SK-N-SH (cell line): ENCODE data around the gene GLIS1.

Experiments
- CHD2 ChIP-seq: fragments of 150-350 bp; IDR thresholded peaks from 2 replicates; pipeline ENCODE4 v1.6.1; 2018; ENCODE audit warnings: low read length; ENCODE audit not compliant: partially characterized antibody
- FOXJ3 ChIP-seq: sonication (generic); formaldehyde crosslinking; IDR thresholded peaks from 2 replicates; pipeline ENCODE4 v1.5.1; 2020; ENCODE audit warnings: mild to moderate bottlenecking, missing genetic modification reagents
- GABPA ChIP-seq: IDR thresholded peaks from 2 replicates; pipeline ENCODE4 v1.4.0; 2012; ENCODE audit warnings: low read depth, mild to moderate bottlenecking
- MXI1 ChIP-seq: IDR thresholded peaks from 2 replicates; pipeline ENCODE4 v1.6.1; 2012; ENCODE audit warnings: mild to moderate bottlenecking, low read depth, low read length, improper control_type of control experiment
- RCOR1 ChIP-seq: fragments of 150-350 bp; IDR thresholded peaks from 2 replicates; pipeline ENCODE4 v1.6.1; 2017; ENCODE audit warnings: antibody characterized with exemption, low read length
- RFX5 ChIP-seq: IDR thresholded peaks from 2 replicates; pipeline ENCODE4 v1.6.1; 2012; ENCODE audit warnings: mild to moderate bottlenecking, improper control_type of control experiment, low read length
- USF2 ChIP-seq: fragments of 150-350 bp; IDR thresholded peaks from 2 replicates; pipeline ENCODE4 v1.6.1; 2017; ENCODE audit warnings: antibody characterized with exemption, low read length, low read depth, borderline replicate concordance
- TF ChIP-seq, protein P1 (sequence below): fragments of 200-600 bp; sonication (generic); IDR thresholded peaks from 2 replicates; pipeline ENCODE4 v1.6.1; 2017; ENCODE audit warnings: antibody characterized with exemption, mild to moderate bottlenecking, moderate library complexity
- TF ChIP-seq, protein P2 (sequence below): IDR thresholded peaks from 2 replicates; pipeline ENCODE4 v1.6.1; 2012; ENCODE audit warnings: mild to moderate bottlenecking, low read depth, low read length, moderate library complexity

DNA sequence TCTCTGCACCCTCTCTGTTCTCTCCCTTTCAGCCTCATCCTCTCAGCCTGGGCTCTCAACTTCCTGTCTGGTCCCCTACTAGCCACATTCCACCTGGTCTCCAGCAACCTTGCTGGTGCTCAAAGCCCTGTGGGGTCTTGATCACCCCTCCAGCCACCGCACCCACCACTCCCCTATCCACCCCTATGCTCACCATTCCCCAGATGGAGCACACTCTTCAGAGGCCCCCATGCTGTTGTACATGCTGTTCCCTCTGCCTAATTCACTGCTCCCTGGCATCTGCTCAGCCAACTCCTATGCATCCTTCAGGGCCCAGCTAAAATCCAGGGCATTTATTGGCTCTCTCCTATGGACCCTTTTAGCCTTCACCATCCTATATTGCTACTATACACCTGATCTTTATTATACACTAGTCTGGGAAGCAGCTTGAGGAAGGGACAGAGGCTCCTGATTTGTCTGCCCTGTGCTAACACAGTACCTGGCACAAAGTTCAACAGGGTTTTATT is 81.0 kb downstream of the GLIS1 start:
- TF ChIP-seq, protein P1, sequence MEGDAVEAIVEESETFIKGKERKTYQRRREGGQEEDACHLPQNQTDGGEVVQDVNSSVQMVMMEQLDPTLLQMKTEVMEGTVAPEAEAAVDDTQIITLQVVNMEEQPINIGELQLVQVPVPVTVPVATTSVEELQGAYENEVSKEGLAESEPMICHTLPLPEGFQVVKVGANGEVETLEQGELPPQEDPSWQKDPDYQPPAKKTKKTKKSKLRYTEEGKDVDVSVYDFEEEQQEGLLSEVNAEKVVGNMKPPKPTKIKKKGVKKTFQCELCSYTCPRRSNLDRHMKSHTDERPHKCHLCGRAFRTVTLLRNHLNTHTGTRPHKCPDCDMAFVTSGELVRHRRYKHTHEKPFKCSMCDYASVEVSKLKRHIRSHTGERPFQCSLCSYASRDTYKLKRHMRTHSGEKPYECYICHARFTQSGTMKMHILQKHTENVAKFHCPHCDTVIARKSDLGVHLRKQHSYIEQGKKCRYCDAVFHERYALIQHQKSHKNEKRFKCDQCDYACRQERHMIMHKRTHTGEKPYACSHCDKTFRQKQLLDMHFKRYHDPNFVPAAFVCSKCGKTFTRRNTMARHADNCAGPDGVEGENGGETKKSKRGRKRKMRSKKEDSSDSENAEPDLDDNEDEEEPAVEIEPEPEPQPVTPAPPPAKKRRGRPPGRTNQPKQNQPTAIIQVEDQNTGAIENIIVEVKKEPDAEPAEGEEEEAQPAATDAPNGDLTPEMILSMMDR, result no peak
- no peak for TF ChIP-seq MXI1
- no peak for TF ChIP-seq FOXJ3 (CRISPR knock-in tag)
- TF ChIP-seq, protein P2, sequence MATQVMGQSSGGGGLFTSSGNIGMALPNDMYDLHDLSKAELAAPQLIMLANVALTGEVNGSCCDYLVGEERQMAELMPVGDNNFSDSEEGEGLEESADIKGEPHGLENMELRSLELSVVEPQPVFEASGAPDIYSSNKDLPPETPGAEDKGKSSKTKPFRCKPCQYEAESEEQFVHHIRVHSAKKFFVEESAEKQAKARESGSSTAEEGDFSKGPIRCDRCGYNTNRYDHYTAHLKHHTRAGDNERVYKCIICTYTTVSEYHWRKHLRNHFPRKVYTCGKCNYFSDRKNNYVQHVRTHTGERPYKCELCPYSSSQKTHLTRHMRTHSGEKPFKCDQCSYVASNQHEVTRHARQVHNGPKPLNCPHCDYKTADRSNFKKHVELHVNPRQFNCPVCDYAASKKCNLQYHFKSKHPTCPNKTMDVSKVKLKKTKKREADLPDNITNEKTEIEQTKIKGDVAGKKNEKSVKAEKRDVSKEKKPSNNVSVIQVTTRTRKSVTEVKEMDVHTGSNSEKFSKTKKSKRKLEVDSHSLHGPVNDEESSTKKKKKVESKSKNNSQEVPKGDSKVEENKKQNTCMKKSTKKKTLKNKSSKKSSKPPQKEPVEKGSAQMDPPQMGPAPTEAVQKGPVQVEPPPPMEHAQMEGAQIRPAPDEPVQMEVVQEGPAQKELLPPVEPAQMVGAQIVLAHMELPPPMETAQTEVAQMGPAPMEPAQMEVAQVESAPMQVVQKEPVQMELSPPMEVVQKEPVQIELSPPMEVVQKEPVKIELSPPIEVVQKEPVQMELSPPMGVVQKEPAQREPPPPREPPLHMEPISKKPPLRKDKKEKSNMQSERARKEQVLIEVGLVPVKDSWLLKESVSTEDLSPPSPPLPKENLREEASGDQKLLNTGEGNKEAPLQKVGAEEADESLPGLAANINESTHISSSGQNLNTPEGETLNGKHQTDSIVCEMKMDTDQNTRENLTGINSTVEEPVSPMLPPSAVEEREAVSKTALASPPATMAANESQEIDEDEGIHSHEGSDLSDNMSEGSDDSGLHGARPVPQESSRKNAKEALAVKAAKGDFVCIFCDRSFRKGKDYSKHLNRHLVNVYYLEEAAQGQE, result no peak
- no peak for TF ChIP-seq USF2
- no peak for TF ChIP-seq GABPA
- no peak for TF ChIP-seq RCOR1
- TF ChIP-seq CHD2, result no peak
- TF ChIP-seq RFX5, result no peak
